ENCODE data around the gene FNBP1.
"Not testable (repeated sequence)": the region's sequence is repeated elsewhere in the genome, so short reads cannot be mapped to it uniquely, and the experiment has no call there.

FNBP1 gene

GRCh38 chr9:129995409-129996160 lies 47.4 kb downstream of the FNBP1 start:
- no peak for DNase-seq (ENCODE audit: low read depth in 2 of 3, low spot score in 2 of 3)

- DNase-seq (ENCODE audit: low read depth in 2 of 3, low spot score in 2 of 3): no peak
Measured at GRCh38 chr9:129994882-129995281, 48.1 kb downstream of the FNBP1 start.

- not testable (repeated sequence) for DNase-seq (ENCODE audit: low read depth in 2 of 3, low spot score in 2 of 3)
Measured at GRCh38 chr9:129991139-129991538, 51.9 kb downstream of the FNBP1 start.

GRCh38 chr9:129990269-129991010 lies 52.5 kb downstream of the FNBP1 start:
- DNase-seq (ENCODE audit: low read depth in 2 of 3, low spot score in 2 of 3): no peak

- DNase-seq (ENCODE audit: low read depth in 2 of 3, low spot score in 2 of 3): no peak
Measured at GRCh38 chr9:129989740-129990139, 53.2 kb downstream of the FNBP1 start.

GRCh38 chr9:129989362-129989708 lies 53.7 kb downstream of the FNBP1 start:
- DNase-seq (ENCODE audit: low read depth in 2 of 3, low spot score in 2 of 3): no peak

- DNase-seq (ENCODE audit: low read depth in 2 of 3, low spot score in 2 of 3): no peak
Measured at GRCh38 chr9:129988607-129989361, 54.2 kb downstream of the FNBP1 start.

- DNase-seq (ENCODE audit: low read depth in 2 of 3, low spot score in 2 of 3): no peak
Measured at GRCh38 chr9:129987941-129988340, 55.0 kb downstream of the FNBP1 start.

GRCh38 chr9:129987047-129987446 lies 55.9 kb downstream of the FNBP1 start:
- DNase-seq (ENCODE audit: low read depth in 2 of 3, low spot score in 2 of 3): no peak

GRCh38 chr9:129984589-129984988 lies 58.4 kb downstream of the FNBP1 start:
- not testable (repeated sequence) for DNase-seq (ENCODE audit: low read depth in 2 of 3, low spot score in 2 of 3)

- DNase-seq (ENCODE audit: low read depth in 2 of 3, low spot score in 2 of 3): no peak
Measured at GRCh38 chr9:129983891-129984290, 59.1 kb downstream of the FNBP1 start.

- no peak for DNase-seq (ENCODE audit: low read depth in 2 of 3, low spot score in 2 of 3)
Measured at GRCh38 chr9:129981180-129981907, 61.6 kb downstream of the FNBP1 start.

- DNase-seq (ENCODE audit: low read depth in 2 of 3, low spot score in 2 of 3): not testable (repeated sequence)
Measured at GRCh38 chr9:129980224-129980623, 62.8 kb downstream of the FNBP1 start.

GRCh38 chr9:129979071-129979745 lies 63.8 kb downstream of the FNBP1 start:
- DNase-seq (ENCODE audit: low read depth in 2 of 3, low spot score in 2 of 3): no peak

- no peak for DNase-seq (ENCODE audit: low read depth in 2 of 3, low spot score in 2 of 3)
Measured at GRCh38 chr9:129972816-129973215, 70.2 kb downstream of the FNBP1 start.

- no peak for DNase-seq (ENCODE audit: low read depth in 2 of 3, low spot score in 2 of 3)
Measured at GRCh38 chr9:129968690-129969485, 74.1 kb downstream of the FNBP1 start.

- no peak for DNase-seq (ENCODE audit: low read depth in 2 of 3, low spot score in 2 of 3)
Measured at GRCh38 chr9:129964901-129965734, 77.9 kb downstream of the FNBP1 start.

- DNase-seq (ENCODE audit: low read depth in 2 of 3, low spot score in 2 of 3): peak in 2 of 3 experiments; percentile 33 to 40
Measured at GRCh38 chr9:129962889-129963703, 79.9 kb downstream of the FNBP1 start.

Measured in activated CD8-positive, alpha-beta memory T cell treated with anti-CD3 and anti-CD28 coated beads for 48 hours (primary cell).